ENCODE data around the gene RNLS.

RNLS gene

DNA sequence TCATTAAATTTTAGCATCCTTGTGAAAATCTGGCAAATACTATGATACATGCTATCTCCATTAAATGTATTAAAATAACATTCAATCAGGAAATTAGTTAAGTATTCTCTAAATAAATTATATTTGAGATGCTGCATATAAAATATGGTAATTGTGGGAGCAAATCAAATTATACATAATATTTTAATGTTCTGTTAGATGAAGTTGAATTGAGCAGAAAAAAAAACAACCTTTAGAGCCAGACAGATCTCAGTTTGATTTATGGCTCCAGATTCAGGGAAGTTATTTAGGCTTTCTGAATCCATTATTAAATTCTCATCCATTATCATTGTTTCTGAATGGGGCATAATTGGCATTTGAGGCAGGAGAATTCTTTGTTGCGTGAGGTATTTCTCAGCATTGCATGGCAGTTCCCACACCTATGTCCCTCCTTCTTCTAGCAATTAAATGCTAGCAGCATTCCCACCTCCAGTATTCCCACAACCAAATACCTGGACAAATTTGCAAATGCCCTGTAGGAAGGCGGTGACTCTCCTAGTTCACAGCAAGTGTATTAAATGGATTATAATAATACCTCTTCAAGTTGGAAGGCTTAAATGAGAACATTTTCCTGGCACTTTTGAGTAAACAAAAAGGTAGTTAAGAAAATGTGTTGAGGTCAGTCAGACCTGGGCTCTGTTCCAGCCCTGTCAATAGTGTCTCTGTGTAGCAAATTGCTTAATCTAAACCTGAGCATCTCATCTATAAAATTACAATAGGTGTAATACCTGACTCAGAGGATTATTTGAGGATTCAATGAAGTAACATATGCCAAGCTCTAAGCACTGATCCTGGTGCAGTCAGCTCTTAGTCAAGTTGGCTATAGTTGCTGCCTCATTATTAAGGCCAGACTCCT, 108.9 kb downstream of the RNLS start:
- DNase-seq: no peak

DNA sequence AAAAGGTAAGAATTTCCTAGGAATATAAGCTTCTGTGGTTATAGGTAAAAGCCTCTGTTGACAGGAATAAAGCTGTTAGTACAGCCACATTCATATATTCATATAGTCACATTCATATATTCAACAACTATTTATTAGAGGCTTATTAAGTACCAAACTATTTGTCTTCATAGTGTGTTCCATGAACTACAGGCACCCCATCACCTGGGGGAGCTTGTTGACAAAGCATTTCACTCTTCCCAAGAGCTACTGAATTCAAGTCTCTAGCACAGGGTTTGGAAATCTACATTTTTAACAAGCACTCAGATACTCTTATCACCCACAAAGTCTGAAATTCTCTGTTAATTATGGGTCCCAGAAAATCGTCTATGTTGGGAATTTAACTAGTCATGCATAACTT, 110.6 kb downstream of the RNLS start:
- DNase-seq: no peak

DNA sequence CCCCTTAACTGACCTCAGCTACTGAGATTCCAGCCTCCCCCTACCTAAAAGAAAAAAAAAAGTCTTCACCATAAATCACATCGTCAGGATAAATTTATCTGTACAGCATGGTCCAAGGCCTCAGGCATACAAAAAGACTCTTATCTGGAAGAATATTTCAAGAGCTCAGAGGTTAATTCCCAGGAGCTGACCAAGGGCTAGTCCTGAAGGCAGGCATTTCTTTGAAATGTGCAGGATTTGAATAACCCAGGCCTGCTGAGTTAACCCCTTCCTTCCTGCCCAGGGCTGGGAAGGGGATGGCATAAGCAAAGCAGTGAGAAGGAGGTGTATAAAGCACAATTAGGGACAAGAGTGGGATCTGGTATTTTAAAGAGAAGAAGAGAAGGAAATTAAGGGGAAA, 111.2 kb downstream of the RNLS start:
- DNase-seq: no peak

DNA sequence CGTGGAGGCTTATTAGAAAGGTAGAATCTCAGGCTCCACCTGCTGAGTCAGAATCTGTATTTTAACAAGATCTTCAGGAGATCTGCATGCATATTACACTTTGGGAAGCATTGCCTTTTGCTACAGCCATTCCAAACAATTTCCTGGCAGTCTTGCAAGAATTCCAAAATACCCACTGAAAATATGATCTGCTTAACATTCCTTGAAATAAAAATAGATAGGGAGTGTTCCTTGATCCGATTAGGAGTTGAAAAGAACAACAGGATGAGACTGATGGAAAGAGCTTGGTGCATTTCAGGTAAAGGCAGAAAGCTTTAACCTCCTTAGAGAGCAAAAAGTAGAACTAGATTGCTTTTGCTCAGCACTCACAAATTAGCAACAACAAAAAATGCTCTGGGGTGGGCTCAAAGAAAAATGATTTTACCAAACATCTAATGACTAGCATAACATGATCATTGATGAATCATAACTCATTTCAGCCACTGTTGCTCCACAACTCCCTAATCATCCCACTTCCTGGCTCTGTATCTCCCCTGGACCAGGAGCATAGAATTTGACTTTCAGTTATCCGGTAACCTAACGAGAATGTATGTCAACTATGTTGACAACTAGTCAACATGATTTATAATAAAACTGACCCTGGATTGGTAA, 115.2 kb downstream of the RNLS start:
- DNase-seq: no peak

DNA sequence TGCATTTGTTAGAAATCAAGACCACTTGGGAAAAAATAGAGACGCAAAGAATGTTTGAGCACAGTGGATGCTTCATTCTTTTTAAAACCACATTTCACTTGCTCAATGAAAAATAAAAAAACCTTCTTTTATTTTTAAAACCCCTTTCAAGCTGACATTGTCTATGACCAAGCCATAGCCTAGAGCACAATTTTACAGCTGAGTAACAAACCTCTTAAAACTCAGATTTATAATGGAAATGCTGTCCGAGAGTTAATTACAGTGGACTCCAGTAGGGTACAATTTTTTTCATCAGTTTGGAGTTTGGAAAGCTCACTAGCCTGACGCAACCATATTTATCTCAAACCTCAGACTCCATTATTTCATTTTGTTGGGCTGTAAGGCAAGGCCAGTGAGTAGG, 116.3 kb downstream of the RNLS start:
- DNase-seq: no peak

DNA sequence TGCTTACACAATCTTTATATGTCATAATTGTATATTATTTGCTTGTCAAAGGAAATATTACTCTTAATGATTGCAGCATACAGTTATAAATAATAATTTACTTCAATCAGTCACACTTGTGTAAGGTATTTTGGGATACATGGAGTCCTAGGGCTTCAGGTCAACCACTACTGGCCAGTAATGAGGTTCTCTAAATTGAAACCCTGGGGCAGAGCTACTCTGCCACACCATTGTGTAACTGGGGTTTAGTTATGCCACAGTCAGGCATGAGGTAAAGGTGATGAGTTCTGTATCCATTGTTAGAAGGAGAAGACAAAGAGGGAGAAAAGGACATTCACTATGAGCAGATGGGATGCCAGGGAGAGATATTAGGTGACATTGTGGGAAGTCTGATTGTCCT, 117.4 kb downstream of the RNLS start:
- DNase-seq: no peak

DNA sequence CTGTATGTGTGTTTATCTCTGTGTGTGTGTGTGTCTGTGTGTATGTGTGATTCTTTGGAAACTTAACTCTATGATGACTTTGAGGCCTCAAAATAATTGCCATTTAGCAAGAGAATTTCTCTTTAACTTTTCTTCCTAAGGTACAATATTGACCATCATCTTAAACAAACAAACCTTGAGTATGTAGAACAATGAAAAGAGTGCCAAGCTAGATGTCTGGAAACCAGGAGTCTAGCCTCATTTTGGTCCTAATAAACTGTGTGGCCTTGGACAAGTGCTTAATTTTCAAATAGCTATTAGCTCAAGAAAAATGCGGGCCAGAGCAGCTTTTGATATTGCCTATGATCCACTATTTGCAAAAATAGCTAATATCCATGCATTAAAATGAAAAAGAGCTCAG, 119.3 kb downstream of the RNLS start:
- DNase-seq: no peak

DNA sequence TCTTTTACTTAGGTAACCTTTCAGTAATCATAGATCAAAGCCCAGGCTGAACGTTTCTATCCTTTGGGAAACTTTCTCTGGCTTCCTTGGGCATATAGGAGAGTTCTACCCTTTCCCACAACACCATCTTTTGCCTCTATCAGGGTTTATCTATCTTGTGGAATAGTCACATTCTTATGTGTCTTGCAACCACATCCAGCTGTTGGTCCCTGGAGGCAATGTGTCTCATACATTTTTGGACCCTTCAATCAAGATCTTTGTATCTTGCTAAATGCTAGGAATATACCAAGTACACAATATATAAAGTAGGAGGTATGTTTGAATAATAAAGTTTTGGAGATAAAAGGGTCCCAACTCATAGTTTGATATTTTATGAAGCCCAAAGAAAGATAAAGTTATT, 121.7 kb downstream of the RNLS start:
- no peak for DNase-seq

DNA sequence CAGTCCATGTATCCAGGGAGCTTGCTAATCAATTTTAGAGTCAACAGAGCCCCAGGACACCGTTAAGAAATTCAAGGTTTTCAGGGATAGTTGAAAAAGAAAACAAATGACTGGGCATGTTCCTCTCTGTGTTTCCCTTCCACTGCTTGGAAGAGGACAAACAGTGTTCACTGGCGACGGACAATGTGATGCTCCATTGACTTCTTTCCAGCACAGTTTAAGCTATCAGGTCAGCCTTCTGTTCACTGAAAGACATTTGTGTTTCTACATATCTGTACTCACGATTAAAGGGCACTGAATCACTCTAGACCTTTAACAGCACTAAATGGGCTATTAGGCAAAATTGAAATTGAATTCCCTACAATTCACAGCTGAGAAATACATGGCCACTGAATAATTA, 123.6 kb downstream of the RNLS start:
- DNase-seq: no peak

DNA sequence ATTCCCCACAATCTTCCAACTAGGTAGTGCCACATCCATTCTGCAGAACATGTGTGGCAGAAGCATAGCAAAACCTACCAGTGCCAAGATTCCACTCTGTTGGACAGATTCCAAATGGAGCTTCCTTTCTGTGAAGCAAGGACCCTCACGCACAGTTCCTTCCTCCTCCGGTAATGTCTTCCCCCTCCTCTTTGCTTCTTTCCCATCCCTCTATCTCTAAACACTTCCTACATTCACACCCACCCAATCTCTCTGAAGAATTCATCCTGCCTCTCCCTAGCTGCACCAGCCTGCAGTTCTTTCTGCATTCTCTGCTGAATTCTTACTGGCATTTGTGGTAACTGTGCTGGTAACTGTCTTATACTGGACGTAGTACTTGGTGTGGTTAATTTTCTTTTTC, 124.9 kb downstream of the RNLS start:
- no peak for DNase-seq

DNA sequence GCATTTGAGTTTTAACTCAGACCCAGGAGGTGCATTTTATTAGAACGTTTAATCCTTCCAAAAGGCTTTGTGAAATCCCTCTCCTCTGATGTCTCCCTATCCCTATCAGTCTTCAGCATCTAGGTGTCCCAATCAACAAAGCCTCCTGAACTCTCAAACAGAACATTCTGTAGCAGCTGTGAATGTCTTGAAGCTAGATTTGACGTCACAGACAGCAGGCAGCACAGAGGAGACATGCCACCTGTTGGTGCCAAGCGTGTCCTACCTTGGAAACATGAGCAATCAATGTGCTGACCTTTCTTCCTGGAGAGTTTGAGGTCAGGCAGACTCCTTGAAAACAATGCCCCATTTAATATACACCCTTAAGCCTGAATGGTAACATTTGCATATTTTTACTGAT, 125.5 kb downstream of the RNLS start:
- no peak for DNase-seq

DNA sequence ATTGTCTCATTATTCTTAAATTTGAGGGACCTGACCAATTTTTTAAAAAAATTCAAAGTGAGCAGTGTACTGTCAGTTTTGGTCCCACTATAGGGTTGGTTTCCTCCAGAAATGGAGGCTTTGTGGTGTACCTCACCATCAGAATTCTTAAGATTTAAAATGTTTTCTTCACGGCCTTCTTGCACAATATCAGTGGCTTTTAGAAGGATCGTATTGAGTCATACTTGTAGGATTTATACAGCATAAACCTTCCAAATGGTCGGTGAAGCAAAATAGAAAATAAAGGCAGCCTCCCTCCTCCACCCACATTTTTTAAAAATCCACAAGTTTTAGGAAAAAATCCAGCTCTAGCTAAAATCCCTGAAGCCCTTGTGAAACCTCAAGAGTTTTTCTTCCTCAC, 126.4 kb downstream of the RNLS start:
- no peak for DNase-seq

DNA sequence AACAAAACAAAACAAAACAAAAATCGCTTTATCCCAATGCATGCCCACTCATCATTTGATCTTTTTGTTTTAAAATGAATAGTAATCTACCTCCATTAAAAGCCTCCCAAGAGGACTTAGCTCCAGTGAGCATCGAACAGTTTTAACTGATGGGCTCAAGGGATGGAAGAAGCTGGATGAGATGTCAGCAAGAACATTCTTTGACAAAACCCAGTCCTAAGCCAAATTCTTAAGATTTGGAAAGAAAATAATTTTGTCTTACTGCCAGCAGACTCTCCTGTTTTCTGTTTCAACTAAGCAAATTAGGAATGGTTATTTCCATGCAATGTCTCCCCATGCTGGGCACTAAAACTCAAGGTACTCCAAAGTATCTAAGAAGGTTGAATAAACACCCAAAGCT, 127.3 kb downstream of the RNLS start:
- no peak for DNase-seq

DNA sequence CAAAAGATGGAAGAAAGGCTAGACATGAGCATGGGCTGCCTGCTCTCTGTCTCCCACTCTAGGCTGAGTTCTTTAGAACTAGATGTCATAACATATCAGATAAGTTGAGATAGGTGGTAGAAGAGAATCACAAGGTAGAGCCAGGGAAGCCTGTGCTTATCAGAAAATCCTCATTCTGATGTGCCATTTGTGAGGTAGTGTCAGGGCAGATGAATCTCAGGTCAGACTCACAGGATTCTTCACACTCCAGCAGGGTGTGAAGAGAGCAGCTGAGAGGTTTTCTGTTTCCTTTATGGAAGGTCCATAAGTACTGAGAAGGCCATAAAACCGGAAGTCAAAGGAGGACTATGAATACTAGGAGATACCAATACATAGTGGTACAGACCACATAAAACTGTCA, 132.9 kb downstream of the RNLS start:
- no peak for DNase-seq

DNA sequence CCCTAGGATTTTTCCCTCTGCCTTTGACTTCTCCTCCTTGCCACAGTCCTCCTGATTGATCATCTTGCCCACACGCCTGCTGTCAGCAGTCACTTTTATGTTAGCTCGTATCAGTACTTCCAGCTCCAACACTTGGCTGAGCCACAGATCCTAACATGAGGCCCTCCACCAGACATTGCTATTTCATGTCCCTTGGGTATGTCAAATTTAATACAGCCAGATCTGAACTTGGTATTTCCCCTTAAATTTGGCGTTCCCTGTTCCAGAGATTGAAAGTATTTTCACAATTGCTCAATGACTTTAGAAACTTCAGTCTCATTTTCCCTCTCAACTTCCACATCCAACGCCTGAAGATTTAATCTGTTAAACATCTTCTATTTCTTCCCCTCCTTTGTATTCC, 140.4 kb downstream of the RNLS start:
- no peak for DNase-seq

DNA sequence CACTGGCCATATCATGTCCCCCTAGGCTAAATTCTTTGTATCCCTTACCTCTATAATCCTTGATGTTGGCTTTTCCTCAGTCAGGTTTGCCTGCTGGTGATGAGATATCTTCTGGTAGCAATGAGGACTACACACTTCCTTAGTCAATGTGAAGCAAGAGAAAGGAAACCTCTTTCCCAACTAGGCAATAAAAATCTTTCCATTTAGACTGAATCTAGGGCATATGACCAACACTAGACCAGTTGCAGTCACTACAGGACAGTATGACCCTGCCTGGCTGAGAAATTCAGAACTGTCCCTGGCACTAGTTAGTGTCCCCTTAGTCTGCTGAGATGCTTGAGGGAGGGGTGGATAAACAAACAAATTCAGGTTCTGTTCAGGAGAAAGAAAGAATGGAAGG, 142.6 kb downstream of the RNLS start:
- DNase-seq: no peak

DNA sequence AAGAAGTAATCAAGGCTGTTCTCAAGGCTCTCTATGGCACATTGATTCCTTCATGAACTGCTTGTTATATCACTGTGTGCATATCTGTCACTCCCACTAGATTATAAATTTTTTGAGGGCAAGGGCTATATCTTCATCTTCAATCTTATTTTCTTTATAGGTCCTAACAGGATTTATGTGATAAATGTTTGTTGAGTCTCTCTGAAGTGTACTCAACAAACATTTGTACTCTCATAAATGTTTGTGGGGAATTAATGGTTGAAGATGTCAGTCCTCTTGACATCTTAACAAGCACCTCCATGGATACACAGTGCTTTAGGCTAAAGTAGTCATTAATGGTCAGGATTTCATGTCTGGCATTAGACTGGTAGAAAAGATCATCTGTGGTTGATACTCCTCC, 143.2 kb downstream of the RNLS start:
- DNase-seq: no peak

DNA sequence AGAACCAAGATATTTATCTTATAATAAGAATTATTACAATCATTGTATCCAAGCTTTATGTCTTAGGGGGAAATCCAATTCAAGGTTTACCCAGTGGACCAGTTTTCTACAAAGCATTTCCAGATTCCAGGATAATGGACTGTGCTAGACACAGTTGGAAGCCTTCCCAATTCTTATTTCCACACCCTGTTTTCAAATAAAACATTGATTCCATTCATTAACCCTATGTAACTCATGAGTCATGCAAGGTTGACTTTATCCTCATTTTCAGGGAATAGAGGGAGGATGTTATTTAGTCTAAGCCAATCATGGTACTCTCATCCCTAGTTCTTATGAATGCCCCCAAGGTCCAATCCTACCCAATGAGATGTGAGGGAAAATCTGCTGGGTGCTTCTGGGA, 145.7 kb downstream of the RNLS start:
- no peak for DNase-seq

DNA sequence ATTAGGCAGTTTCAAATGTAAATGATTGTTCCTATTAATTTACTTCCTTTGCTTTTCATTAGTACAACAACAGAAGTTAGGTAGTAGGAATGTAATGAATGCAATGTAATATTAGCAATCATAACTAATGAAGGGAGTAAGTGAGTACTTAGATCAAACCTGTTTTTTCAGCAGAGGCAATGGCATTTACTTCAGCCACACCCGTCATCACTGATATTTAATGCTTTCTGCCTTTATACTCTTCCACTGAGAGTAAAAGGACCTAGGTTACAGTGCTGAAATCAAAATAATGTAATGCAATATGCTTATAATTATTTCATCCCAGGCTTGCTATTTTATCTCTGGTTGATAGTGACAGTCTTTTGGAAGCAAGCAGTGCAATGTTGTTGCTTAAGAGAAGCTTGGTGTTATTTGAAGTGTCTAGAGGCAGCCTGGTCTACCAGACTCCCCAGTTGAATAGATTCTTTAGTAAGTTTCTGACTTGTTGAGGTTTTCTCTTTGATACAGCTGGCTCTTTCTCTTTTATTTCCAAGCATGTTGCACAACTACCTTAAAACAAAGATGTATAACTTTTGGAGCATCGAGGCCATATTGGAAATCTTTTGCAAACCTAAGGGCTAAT, 149.4 kb downstream of the RNLS start:
- DNase-seq: no peak

DNA sequence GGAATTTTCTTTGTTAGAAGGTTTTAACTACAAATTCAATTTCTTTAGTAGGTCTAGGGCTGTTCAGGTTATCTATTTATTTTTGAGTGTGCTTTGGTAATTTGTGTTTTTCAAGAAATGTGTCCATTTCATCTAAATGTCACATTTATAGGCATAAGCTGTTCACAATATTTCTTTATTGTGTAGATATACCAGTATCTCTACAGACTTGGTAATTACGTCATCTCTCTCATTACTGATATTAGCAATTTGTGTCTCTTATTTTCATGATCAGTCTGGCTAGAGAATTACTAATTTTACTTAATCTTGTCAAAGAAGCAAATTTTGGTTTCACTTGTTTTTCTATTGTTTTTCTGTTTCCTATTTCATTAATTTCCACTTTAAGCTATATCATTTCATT, 152.0 kb downstream of the RNLS start:
- no peak for DNase-seq

DNA sequence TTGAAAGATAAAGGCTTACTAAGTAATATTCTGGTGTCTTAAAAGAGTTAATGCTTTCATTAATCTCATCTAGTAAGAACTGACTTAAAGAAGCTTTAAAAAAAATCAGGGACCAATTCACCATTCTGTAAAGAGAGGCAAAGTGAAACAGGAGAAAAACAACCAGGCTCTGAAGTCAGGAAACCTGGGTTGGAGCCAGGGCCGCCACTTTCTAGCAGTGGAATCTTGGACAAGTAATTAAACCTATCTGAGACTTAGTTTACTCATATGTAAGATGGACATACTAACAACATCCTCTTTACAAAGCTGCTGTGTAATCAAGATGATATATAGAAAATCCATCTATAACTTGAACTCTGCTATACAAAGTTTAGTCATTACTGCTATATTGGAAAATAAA, 154.1 kb downstream of the RNLS start:
- DNase-seq: no peak

DNA sequence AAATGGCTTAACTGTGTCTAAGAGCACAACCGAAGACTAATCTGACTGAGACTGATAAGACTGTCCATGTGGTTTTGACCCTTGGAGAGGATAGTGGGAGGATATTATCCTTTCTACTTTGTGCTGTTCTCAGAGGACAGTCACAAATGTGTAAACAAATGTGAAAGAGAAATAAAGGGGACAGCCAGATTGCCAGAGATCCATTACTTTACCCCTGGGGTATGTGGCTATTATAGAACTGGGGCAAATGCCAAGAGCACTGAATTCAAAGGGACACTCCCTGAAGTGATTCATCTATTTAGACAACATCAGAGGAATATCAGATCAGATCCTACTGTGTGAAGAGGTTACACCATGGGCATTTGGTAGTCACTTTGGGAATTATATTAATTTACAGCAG, 154.7 kb downstream of the RNLS start:
- DNase-seq: no peak

DNA sequence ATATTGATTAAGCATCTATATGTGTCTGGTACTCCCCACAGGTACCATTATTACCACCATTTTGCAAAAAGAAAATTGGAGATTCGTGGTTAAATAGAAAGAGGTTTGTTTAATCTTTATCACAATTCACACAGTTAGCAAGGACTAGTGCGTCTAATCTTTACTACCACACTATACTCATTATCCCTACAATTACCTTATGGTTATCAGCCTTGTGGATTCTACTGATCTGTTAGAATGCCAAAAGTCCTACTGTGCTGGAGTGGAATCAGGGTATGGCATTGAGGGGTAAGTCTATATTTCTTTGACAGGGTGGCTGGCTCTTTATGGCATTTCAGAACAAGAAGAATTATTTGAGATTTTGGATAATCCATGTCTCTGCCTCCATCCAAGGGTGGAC, 156.1 kb downstream of the RNLS start:
- no peak for DNase-seq

DNA sequence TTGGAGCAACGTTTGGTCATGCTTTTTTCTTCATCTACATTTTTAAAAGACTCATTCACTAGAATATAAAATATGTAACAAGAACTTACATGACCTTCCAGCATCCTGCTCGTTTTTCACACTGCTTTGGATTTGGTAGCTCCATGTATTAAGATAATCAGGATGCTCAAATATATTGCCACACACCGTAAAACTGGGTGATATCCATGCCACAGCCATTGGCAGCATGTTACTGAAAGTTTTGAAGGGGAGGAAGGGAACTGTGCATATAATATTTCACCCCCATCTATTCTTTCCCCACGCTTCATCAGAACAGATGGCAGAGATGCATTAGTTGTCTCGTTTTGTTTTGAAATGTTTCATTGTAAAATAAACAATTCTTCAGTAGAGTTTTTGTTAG, 158.2 kb downstream of the RNLS start:
- no peak for DNase-seq
